ENCODE results near the gene TMEM229B.

TMEM229B gene

DNA sequence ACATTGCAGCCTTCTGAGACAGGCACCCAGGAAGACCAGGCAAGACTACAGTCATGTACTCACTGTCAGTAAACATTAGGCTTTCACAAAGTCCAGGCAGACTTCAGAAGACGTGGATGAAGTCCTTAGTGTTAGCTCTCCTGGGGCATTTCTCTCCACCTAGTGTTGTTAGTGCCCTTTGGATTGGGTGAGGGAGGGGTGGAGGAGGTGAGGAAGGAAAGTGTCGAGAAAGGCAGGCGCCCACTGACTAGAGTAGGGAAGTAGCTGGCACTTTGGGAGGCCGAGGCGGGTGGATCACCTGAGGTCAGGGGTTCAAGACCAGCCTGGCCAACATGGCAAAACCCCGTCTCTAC, 20.2 kb downstream of the TMEM229B start:
- TF ChIP-seq, protein P1, sequence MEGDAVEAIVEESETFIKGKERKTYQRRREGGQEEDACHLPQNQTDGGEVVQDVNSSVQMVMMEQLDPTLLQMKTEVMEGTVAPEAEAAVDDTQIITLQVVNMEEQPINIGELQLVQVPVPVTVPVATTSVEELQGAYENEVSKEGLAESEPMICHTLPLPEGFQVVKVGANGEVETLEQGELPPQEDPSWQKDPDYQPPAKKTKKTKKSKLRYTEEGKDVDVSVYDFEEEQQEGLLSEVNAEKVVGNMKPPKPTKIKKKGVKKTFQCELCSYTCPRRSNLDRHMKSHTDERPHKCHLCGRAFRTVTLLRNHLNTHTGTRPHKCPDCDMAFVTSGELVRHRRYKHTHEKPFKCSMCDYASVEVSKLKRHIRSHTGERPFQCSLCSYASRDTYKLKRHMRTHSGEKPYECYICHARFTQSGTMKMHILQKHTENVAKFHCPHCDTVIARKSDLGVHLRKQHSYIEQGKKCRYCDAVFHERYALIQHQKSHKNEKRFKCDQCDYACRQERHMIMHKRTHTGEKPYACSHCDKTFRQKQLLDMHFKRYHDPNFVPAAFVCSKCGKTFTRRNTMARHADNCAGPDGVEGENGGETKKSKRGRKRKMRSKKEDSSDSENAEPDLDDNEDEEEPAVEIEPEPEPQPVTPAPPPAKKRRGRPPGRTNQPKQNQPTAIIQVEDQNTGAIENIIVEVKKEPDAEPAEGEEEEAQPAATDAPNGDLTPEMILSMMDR (IDR thresholded peaks at IDR 0.05; ENCODE audit: insufficient read depth, missing control alignments): no peak
- DNase-seq (ENCODE audit: insufficient read length, low spot score) (no peak), FAIRE-seq (no peak)

DNA sequence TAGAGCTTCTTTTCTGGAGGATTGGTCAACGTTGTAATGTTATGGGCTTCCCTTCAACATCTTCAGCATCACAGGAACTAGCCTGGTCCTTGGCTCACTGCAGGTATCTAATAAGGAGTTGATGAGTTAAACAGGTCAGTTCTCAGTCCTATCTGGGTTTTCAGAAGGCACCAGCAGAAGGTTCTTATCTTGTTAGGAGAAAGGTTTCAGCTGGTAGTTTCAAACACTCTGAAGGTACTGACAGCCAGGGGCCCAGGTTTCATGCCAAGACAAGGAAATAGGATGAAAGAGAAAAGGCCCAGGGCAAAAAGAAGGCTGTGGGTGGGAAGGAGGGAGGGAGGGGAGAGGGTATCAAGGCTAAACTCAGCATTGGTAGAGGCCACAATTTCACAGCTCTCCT, 21.4 kb downstream of the TMEM229B start:
- DNase-seq (ENCODE audit: insufficient read length, low spot score): no peak
- TF ChIP-seq, protein P1 (IDR thresholded peaks at IDR 0.05; ENCODE audit: insufficient read depth, missing control alignments): no peak
- FAIRE-seq: no peak

DNA sequence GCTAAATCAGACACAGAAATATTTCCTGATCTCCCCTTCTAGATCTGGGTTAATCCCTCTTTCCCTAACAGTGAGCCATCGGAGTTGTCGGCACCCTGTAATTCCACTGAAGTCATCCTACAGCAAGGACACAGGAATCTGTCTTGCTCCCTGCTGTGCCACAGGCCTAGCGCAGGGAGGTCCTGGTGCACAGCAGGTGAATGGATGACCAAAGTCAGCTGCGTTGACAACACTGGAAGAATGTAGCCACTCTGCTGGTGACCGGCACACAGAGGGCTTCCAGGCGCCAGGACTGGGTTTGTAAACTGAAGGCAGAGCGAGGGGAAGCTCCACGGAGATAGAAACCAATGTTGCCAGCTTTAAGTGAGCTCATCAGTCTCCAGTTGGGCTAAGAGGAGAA, 23.6 kb downstream of the TMEM229B start:
- no peak for FAIRE-seq

DNA sequence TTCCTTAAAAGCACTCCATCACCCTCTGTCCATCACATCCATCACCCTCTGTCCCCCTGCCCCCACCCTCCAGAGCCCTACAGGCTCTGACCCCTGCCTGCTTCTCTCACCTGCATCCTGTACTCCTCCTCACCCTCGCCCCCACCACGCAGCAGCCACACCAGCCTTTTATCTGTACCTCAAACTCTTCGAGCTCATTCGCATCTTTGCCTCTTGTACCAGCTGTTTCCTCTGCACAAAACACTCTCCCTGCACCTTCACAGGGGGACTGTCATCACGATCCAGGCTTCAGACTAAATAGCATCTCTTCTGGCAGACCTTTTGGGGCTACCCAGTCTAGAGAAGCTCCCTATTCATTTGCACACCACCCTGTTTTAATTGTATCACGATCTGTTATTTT, 24.1 kb downstream of the TMEM229B start:
- FAIRE-seq (no peak), DNase-seq (ENCODE audit: insufficient read length, low spot score) (no peak)
- TF ChIP-seq, protein P1 (IDR thresholded peaks at IDR 0.05; ENCODE audit: insufficient read depth, missing control alignments): no peak

More for the DNA sequence above, 23.6 kb downstream of the TMEM229B start:
- DNase-seq (ENCODE audit: insufficient read length, low spot score): no peak
- TF ChIP-seq, protein P1 (IDR thresholded peaks at IDR 0.05; ENCODE audit: insufficient read depth, missing control alignments): no peak

DNA sequence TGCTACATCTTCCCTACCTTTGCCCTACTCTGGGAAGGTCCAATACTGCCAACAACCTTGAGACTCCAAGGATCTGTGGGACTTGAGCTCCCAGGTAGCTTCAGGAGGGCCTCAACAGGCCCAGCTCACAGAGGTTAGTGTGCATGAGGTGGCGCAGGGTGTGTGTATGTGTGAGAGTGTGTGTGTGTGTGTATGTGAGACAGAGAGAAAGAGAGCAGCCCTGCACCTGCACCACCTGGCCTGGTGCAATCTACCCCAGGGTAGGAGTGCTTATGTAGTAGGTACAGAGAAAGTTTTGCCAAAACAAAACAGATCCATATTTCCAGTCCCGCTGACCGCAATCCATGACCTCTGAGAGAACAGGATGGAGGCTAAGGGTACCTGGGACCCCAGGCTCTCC, 24.6 kb downstream of the TMEM229B start:
- no peak for FAIRE-seq
- DNase-seq (ENCODE audit: insufficient read length, low spot score): no peak
- TF ChIP-seq, protein P1 (IDR thresholded peaks at IDR 0.05; ENCODE audit: insufficient read depth, missing control alignments): no peak

DNA sequence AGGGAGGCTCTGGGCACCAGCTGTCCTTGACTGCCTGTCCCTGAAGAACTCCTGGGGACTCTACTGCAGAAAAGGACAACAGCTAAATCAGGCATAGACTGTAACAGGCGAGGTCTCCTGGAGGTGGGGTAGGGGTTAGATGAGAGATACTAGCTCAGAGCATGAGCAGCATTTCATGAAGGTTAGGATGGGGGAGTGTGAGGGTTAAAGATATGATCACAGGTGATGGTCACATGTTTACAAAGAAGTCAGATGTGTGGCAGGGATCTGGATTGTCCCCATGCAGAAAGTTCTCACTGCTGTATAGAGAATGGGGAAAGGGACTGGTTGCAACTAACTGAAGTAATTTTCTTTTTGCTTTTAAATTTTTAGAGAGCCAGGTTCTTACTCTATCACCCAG, 26.5 kb downstream of the TMEM229B start:
- TF ChIP-seq, protein P1 (IDR thresholded peaks at IDR 0.05; ENCODE audit: insufficient read depth, missing control alignments): no peak
- FAIRE-seq (no peak), DNase-seq (ENCODE audit: insufficient read length, low spot score) (no peak)

DNA sequence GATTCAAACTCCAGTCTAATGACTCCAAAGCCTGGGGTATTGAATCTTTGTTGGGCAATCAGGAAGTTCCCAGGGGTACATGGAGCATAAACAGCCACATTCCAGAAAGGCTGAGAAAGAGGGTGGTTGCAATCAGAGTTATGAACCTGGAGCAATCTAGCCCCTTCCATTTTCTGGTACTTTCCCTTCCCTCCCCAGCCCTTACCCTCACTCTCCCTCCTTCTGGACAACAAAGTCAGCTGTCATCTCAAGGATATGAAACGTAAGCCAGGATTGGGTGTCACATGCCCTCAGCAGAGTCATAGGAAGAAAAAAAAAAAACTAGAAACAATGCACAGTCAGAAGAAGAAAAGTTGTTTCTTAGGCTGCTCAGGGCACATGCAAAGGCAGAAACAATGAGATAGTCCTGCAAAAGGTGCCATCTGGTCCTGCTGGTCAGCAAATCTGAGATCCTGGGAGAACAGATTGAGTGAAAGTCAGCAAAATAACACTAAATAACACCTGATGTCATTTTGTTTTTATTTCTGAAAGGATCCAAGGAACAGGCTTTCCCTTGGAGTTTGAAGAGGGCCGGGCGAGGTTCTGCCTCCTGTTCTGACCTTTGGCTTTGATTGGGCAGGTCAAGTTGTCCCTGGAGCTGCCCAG, 27.1 kb downstream of the TMEM229B start:
- TF ChIP-seq, protein P1 (IDR thresholded peaks at IDR 0.05; ENCODE audit: insufficient read depth, missing control alignments): no peak
- DNase-seq (ENCODE audit: insufficient read length, low spot score): no peak

More for the DNA sequence above, 27.1 kb downstream of the TMEM229B start:
- no peak for FAIRE-seq
